ENCODE data around the gene GNPDA1. TPM values are rescaled to one million over a fixed set of nuclear protein-coding genes. Genes with fewer than 3 reads are reported as not detected.
"Not testable (repeated sequence)": the region's sequence is repeated elsewhere in the genome, so short reads cannot be mapped to it uniquely, and the experiment has no call there.

GNPDA1 gene
- polyA plus RNA-seq, 1 donor (not counting 4 experiments of a cell fraction or from before 2014, with no cell fraction given) = 18.0 TPM

- no peak overlapping the region for H3K4me3 ChIP-seq (ENCODE audit: control insufficient read depth in 2 of 3, extremely low read depth in 1 of 3, insufficient read depth in 2 of 3, low read depth in 1 of 3, low read length in 3 of 3)
- no peaks in the 10 kb centered on the region for H4K20me1 ChIP-seq (ENCODE audit: control insufficient read depth, extremely low read depth, insufficient read depth, low read length)
- dilution Hi-C loops (cut with MboI; ENCODE audit: extremely low pct_ligation_motif_present, low sequenced_read_pairs) = no loop called here
- FAIRE-seq (no peak), DNase-seq (ENCODE audit: low read depth, low spot score) (no peak)
- H3K9me1 ChIP-seq (ENCODE audit: control insufficient read depth, extremely low read depth, insufficient read depth, low read length) = no peaks in the 10 kb centered on the region
- no peaks in the 10 kb centered on the region for H3K79me2 ChIP-seq (ENCODE audit: control insufficient read depth, insufficient read depth, low read length)
- TF ChIP-seq, protein P1, sequence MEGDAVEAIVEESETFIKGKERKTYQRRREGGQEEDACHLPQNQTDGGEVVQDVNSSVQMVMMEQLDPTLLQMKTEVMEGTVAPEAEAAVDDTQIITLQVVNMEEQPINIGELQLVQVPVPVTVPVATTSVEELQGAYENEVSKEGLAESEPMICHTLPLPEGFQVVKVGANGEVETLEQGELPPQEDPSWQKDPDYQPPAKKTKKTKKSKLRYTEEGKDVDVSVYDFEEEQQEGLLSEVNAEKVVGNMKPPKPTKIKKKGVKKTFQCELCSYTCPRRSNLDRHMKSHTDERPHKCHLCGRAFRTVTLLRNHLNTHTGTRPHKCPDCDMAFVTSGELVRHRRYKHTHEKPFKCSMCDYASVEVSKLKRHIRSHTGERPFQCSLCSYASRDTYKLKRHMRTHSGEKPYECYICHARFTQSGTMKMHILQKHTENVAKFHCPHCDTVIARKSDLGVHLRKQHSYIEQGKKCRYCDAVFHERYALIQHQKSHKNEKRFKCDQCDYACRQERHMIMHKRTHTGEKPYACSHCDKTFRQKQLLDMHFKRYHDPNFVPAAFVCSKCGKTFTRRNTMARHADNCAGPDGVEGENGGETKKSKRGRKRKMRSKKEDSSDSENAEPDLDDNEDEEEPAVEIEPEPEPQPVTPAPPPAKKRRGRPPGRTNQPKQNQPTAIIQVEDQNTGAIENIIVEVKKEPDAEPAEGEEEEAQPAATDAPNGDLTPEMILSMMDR (optimal IDR thresholded peaks at IDR 0.05 in 1 of 3, IDR thresholded peaks at IDR 0.05 in 1 of 3, conservative IDR thresholded peaks at IDR 0.05 in 1 of 3; ENCODE audit: extremely low read depth in 1 of 3, insufficient read depth in 2 of 3, low read length in 3 of 3) = peak in 1 of 3 experiments; percentile 32
- TF ChIP-seq EZH2 (IDR thresholded peaks at IDR 0.05; ENCODE audit: low read length) = no peak
- H3K36me3 ChIP-seq (ENCODE audit: control insufficient read depth in 2 of 2, extremely low read depth in 1 of 2, insufficient read depth in 2 of 2, low read length in 2 of 2) = no peaks in the 10 kb centered on the region
- no peaks in the 10 kb centered on the region for H3K27me3 ChIP-seq (ENCODE audit: control insufficient read depth, extremely low read depth, insufficient read depth, low read length)
- no peak overlapping the region for H3K4me2 ChIP-seq (ENCODE audit: control insufficient read depth, extremely low read depth, insufficient read depth, low read depth, low read length)
- no peak overlapping the region for H3K9ac ChIP-seq (ENCODE audit: control insufficient read depth, extremely low read depth, insufficient read depth, low read length)
- no peak overlapping the region for H3K27ac ChIP-seq (ENCODE audit: control insufficient read depth, insufficient read depth, low read length)
- peaks cover 4% of the 10 kb centered on the region for H3K4me1 ChIP-seq (ENCODE audit: control insufficient read depth, extremely low read depth, insufficient read depth, low read length)
- no peak overlapping the region for H2AFZ ChIP-seq (ENCODE audit: control insufficient read depth, low read length)
- no peaks in the 10 kb centered on the region for H3K9me3 ChIP-seq (ENCODE audit: control insufficient read depth, low read depth, low read length)
These were observed 35.4 kb upstream of the GNPDA1 start for GRCh38 chr5:142048272-142048671.

DNA sequence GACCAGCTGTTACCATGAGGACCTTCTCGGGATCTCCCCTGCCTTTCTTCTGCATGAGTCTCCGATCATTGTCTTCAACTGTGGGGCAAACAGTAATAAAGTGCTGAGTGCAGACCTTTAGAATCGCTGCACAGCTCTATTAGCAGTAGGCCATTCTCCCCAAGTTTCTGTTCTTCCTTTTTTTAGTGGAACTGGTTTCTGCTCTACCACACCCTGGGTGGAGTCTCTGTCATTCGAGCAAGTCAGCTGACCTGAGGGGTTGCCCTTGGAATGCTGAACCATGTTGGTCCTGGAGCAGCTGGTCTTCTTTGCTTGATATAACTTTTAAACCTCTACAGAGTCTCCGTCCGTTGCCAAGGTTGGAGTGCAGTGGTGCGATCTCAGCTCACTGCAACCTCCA, 33.4 kb upstream of the GNPDA1 start:
- DNase-seq (ENCODE audit: low read depth, low spot score) = no peak
- H3K9me3 ChIP-seq (ENCODE audit: control insufficient read depth, low read depth, low read length) = no peaks in the 10 kb centered on the region
- H3K27me3 ChIP-seq (ENCODE audit: control insufficient read depth, extremely low read depth, insufficient read depth, low read length) = no peaks in the 10 kb centered on the region
- H3K4me2 ChIP-seq (ENCODE audit: control insufficient read depth, extremely low read depth, insufficient read depth, low read depth, low read length) = no peak overlapping the region
- H3K9me1 ChIP-seq (ENCODE audit: control insufficient read depth, extremely low read depth, insufficient read depth, low read length) = no peaks in the 10 kb centered on the region
- no peak overlapping the region for H2AFZ ChIP-seq (ENCODE audit: control insufficient read depth, low read length)
- no peaks in the 10 kb centered on the region for H3K4me1 ChIP-seq (ENCODE audit: control insufficient read depth, extremely low read depth, insufficient read depth, low read length)
- H3K36me3 ChIP-seq (ENCODE audit: control insufficient read depth in 2 of 2, extremely low read depth in 1 of 2, insufficient read depth in 2 of 2, low read length in 2 of 2) = no peaks in the 10 kb centered on the region
- FAIRE-seq = no peak
- no peak overlapping the region for H3K27ac ChIP-seq (ENCODE audit: control insufficient read depth, insufficient read depth, low read length)
- no peaks in the 10 kb centered on the region for H3K79me2 ChIP-seq (ENCODE audit: control insufficient read depth, insufficient read depth, low read length)
- H4K20me1 ChIP-seq (ENCODE audit: control insufficient read depth, extremely low read depth, insufficient read depth, low read length) = no peaks in the 10 kb centered on the region
- TF ChIP-seq, protein P1 (optimal IDR thresholded peaks at IDR 0.05 in 1 of 3, IDR thresholded peaks at IDR 0.05 in 1 of 3, conservative IDR thresholded peaks at IDR 0.05 in 1 of 3; ENCODE audit: extremely low read depth in 1 of 3, insufficient read depth in 2 of 3, low read length in 3 of 3) = no peak
- TF ChIP-seq EZH2 (IDR thresholded peaks at IDR 0.05; ENCODE audit: low read length) = no peak
- no peak overlapping the region for H3K4me3 ChIP-seq (ENCODE audit: control insufficient read depth in 2 of 3, extremely low read depth in 1 of 3, insufficient read depth in 2 of 3, low read depth in 1 of 3, low read length in 3 of 3)
- no peak overlapping the region for H3K9ac ChIP-seq (ENCODE audit: control insufficient read depth, extremely low read depth, insufficient read depth, low read length)
- dilution Hi-C loops (cut with MboI; ENCODE audit: extremely low pct_ligation_motif_present, low sequenced_read_pairs) = no loop called here

- H3K79me2 ChIP-seq (ENCODE audit: control insufficient read depth, insufficient read depth, low read length); H3K4me2 ChIP-seq (ENCODE audit: control insufficient read depth, extremely low read depth, insufficient read depth, low read depth, low read length); H2AFZ ChIP-seq (ENCODE audit: control insufficient read depth, low read length); H3K4me1 ChIP-seq (ENCODE audit: control insufficient read depth, extremely low read depth, insufficient read depth, low read length); H3K9me3 ChIP-seq (ENCODE audit: control insufficient read depth, low read depth, low read length); H3K4me3 ChIP-seq (ENCODE audit: control insufficient read depth in 2 of 3, extremely low read depth in 1 of 3, insufficient read depth in 2 of 3, low read depth in 1 of 3, low read length in 3 of 3); dilution Hi-C loops (cut with MboI; ENCODE audit: extremely low pct_ligation_motif_present, low sequenced_read_pairs); FAIRE-seq; H4K20me1 ChIP-seq (ENCODE audit: control insufficient read depth, extremely low read depth, insufficient read depth, low read length); H3K27ac ChIP-seq (ENCODE audit: control insufficient read depth, insufficient read depth, low read length); H3K27me3 ChIP-seq (ENCODE audit: control insufficient read depth, extremely low read depth, insufficient read depth, low read length); H3K36me3 ChIP-seq (ENCODE audit: control insufficient read depth in 2 of 2, extremely low read depth in 1 of 2, insufficient read depth in 2 of 2, low read length in 2 of 2); DNase-seq (ENCODE audit: low read depth, low spot score); H3K9me1 ChIP-seq (ENCODE audit: control insufficient read depth, extremely low read depth, insufficient read depth, low read length); H3K9ac ChIP-seq (ENCODE audit: control insufficient read depth, extremely low read depth, insufficient read depth, low read length): not testable (repeated sequence)
These were observed 28.1 kb upstream of the GNPDA1 start for GRCh38 chr5:142040881-142041280.
